Sigmoid colon (tissue), 7 donors: ENCODE data around the gene CLCC1. TPM values are rescaled to one million over a fixed set of nuclear protein-coding genes. Genes with fewer than 3 reads are reported as not detected.
A peak's percentile ranks its signal among the peaks of the same experiment; 100 is the strongest.

Experiments used
- DNase-seq: peaks from one replicate; pipeline ENCODE4 v3.0.0-alpha.2; 2019
- H3K27ac ChIP-seq, 4 donors: fragments of 200-600 bp; sonication (generic); one replicate each; pipeline ENCODE4 v1.5.1; 2016 to 2019; ENCODE audit warnings: mild to moderate bottlenecking in 1 of 4
- H3K27me3 ChIP-seq, 3 donors: fragments of 200-600 bp; sonication (generic); one replicate each; pipeline ENCODE4 v1.5.1; 2019; ENCODE audit warnings: mild to moderate bottlenecking in 1 of 3
- H3K36me3 ChIP-seq, 4 donors: fragments of 200-600 bp; sonication (generic); one replicate each; pipeline ENCODE4 v1.5.1; 2016 to 2019
- H3K4me1 ChIP-seq, 4 donors: fragments of 200-600 bp; sonication (generic); one replicate each; pipeline ENCODE4 v1.5.1; 2017 to 2019
- H3K4me3 ChIP-seq, 4 donors: fragments of 200-600 bp; sonication (generic); one replicate each; pipeline ENCODE4 v1.5.1; 2017 to 2019; ENCODE audit warnings: mild to moderate bottlenecking in 2 of 4, moderate library complexity in 1 of 4
- H3K9me3 ChIP-seq, 4 donors: fragments of 200-600 bp in 3 of 4; sonication (generic) in 3 of 4; one replicate each; pipeline versions ENCODE4 v1.5.1 to v1.6.1; 2013 to 2019
- EP300 ChIP-seq, 4 donors: sonication (generic); formaldehyde crosslinking; IDR thresholded peaks; one replicate each; pipeline ENCODE4 v1.6.1; 2017; ENCODE audit warnings: antibody characterized with exemption in 4 of 4
- POLR2A ChIP-seq, 2 donors: fragments of 450-650 bp; IDR thresholded peaks; one replicate each; pipeline ENCODE4 v1.6.1; 2016; ENCODE audit warnings: antibody characterized with exemption in 2 of 2, mild to moderate bottlenecking in 2 of 2, moderate library complexity in 2 of 2
- POLR2AphosphoS5 ChIP-seq, 4 donors: sonication (generic); formaldehyde crosslinking; IDR thresholded peaks; one replicate each; pipeline ENCODE4 v1.6.1; 2017; ENCODE audit warnings: antibody characterized with exemption in 4 of 4
- WGBS, 2 donors: extraction: QIAGEN DNeasy Blood & Tissue Kit; methylation state at CpG; one replicate each; pipeline ENCODE4 v1.1.7; 2013; 5-methylcytosine and 5-hydroxymethylcytosine counted together
- intact Hi-C: fragments of 100-400 bp; cut with DNase I; formaldehyde crosslinking; loops from one replicate; pipeline ENCODE4 v1.15.1; 2023
- polyA plus RNA-seq, 3 donors: library from polyadenylated mRNA; stranded (reverse); fragments of 200-250 nt; gene quantifications; one replicate each; pipeline ENCODE4 v1.2.3, GENCODE V29; 2013
- total RNA-seq, 4 donors: library from RNA; depleted of rRNA; stranded (reverse); fragments of >200 nt; gene quantifications; one replicate each; pipeline ENCODE4 v1.1.0, GENCODE V29; 2016
- TF ChIP-seq, protein P1 (sequence below), 4 experiments: fragments of 450-650 bp in 3 of 4; fragments of 200-600 bp in 1 of 4; IDR thresholded peaks; one replicate each; pipeline ENCODE4 v1.5.1; 2016 to 2019; ENCODE audit warnings: antibody characterized with exemption in 4 of 4, mild to moderate bottlenecking in 3 of 4, moderate library complexity in 2 of 4
- donor health status: healthy with polysubstance abuse.
- donor health status: Bipolar disorder and iron deficiency.
- donor health status: healthy.

CLCC1 gene
- total and polyA plus RNA-seq, 7 donors: 2.3 to 24.3 (median 19.1) TPM

DNA sequence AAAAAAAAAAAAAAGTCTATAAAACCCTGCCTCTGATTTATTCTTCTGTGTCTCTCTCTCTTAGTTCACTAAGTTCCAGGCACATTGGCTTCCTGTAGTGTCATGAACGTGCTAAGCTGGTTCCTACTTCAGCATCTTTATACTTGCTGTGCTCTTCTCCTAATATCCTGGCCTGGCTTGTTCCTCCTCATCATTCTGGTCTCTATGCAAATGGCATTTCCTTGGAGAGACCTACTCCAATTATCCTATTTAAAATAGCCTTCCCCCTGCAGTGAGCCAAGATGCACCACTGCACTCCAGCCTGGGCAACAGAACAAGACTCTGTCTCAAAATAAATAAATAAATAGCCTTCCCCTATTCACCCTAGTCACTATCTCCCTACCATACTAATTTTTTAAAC lies 9.7 kb upstream of the CLCC1 start:
- peaks cover 0 to 64% (median 6%) of the 10 kb centered on the region in 4 donors for H3K36me3 ChIP-seq
- intact Hi-C loops: no loop called here

DNA sequence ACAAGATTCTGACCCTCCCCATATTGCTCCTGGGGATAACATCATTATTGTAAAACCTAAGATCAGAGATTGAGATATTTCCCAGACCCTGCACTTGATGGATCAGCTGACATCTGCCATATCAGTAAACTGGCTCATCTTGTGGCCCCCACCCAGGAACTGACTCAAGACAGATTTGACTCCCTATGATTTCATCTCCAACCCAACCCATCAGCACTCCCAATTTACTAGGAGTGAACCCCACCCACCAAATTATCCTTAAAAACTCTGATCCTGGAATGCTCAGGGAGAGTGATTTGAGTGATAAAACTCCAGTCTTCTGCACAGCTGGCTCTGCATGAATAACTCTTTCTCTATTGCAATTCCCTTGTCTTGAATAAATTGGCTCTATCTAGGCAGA lies 6.1 kb upstream of the CLCC1 start:
- TF ChIP-seq POLR2A (IDR thresholded peaks at IDR 0.05) (no peak), EP300 (IDR thresholded peaks at IDR 0.05) (no peak), POLR2AphosphoS5 (IDR thresholded peaks at IDR 0.05) (no peak)
- TF ChIP-seq, protein P1, sequence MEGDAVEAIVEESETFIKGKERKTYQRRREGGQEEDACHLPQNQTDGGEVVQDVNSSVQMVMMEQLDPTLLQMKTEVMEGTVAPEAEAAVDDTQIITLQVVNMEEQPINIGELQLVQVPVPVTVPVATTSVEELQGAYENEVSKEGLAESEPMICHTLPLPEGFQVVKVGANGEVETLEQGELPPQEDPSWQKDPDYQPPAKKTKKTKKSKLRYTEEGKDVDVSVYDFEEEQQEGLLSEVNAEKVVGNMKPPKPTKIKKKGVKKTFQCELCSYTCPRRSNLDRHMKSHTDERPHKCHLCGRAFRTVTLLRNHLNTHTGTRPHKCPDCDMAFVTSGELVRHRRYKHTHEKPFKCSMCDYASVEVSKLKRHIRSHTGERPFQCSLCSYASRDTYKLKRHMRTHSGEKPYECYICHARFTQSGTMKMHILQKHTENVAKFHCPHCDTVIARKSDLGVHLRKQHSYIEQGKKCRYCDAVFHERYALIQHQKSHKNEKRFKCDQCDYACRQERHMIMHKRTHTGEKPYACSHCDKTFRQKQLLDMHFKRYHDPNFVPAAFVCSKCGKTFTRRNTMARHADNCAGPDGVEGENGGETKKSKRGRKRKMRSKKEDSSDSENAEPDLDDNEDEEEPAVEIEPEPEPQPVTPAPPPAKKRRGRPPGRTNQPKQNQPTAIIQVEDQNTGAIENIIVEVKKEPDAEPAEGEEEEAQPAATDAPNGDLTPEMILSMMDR (IDR thresholded peaks at IDR 0.05): no peak

More for the DNA sequence above, 9.7 kb upstream of the CLCC1 start:
- no peak for DNase-seq
- 95 to 97% methylated on average over 1 of the region's 1 CpG for WGBS, 2 donors
- no peaks in the 10 kb centered on the region for H3K9me3 ChIP-seq
- H3K4me3 ChIP-seq: no peak overlapping the region
- H3K4me1 ChIP-seq: no peaks in the 10 kb centered on the region
- no peaks in the 10 kb centered on the region for H3K27me3 ChIP-seq
- no peak overlapping the region for H3K27ac ChIP-seq
- no peak for TF ChIP-seq POLR2AphosphoS5 (IDR thresholded peaks at IDR 0.05)

DNA sequence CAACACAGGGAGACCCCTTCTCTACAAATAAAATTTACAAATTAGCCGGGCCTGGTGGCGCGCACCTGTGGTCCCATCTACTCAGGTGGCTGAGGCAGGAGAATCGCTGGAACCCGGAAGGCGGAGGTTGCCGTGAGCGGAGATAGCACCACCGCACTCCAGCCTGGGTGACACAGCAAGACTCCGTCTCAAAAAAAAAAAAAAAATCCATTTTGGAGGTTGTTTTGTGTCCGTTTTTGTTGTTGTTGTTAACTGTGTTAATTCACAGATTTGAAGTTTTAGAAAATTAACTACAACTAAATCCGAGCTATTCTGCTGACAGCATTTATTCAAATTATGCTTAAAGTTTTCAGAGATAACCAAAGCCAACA lies 618 bp downstream of the CLCC1 start:
- TF ChIP-seq EP300 (IDR thresholded peaks at IDR 0.05): no peak
- no peak for TF ChIP-seq POLR2A (IDR thresholded peaks at IDR 0.05)
- no peak for TF ChIP-seq POLR2AphosphoS5 (IDR thresholded peaks at IDR 0.05)
- TF ChIP-seq, protein P1 (IDR thresholded peaks at IDR 0.05): no peak
- Histone ChIP-seq H3K36me3 (peaks cover 0 to 8% (median 0%) of the 10 kb centered on the region in 4 donors), H3K4me1 (peaks cover 0 to 28% (median 19%) of the 10 kb centered on the region in 4 donors), H3K27me3 (no peaks in the 10 kb centered on the region), H3K9me3 (no peaks in the 10 kb centered on the region), H3K27ac (peak overlapping the region; percentile 92 to 98 (median 98)), H3K4me3 (peak overlapping the region; percentile 57 to 86 (median 74))
- intact Hi-C loops: loop anchor here (5.0 kb wide), 3 partner anchors 80 to 135 kb away; partner anchors contain the start of genes TMEM167B and WDR47
- 5 to 9% methylated on average over 12 of the region's 12 CpGs for WGBS, 2 donors
- DNase-seq: peak; percentile 70

More for the DNA sequence above, 6.1 kb upstream of the CLCC1 start:
- Histone ChIP-seq H3K4me3 (no peak overlapping the region), H3K27me3 (no peaks in the 10 kb centered on the region), H3K27ac (no peak overlapping the region), H3K9me3 (no peaks in the 10 kb centered on the region), H3K36me3 (peaks cover 0 to 41% (median 6%) of the 10 kb centered on the region in 4 donors), H3K4me1 (no peaks in the 10 kb centered on the region)
- no peak for DNase-seq
- intact Hi-C loops: no loop called here

DNA sequence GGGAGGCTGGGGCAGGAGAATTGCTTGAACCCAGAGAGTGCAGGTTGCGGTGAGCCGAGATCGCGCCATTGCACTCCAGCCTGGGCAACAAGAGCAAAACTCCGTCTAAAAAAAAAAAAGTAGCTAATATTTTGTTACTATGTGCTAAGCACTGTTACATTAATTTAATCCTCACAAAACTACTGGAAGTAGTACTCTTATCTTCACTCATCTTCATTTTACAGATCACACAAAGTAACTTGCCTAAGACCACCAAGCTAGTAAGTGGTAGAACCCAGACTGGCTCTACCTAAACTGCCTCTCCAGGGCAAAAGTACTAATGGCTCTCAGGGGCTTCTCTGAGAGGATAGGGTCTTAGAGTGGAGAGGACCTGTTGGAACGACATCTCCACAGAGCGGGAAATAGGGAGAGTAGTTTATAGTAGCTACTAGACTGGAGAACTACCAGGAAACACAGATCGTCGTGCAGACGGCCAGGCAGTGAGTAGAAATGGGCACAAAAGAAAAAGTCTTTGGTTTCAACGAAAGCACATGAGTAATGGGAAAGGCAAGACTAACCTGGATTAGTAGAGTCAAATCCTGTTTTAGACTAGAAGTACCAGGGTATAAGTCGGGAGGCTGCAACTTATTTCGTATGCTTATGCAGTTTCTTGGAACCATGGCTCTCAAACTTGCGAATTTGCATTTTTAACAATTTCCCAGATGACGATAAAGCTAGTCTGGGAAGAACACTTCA lies 1.4 kb downstream of the CLCC1 start:
- no peaks in the 10 kb centered on the region for H3K27me3 ChIP-seq
- no peak for DNase-seq
- H3K4me3 ChIP-seq: peak overlapping the region; percentile 57 to 86 (median 74)
- TF ChIP-seq, protein P1 (IDR thresholded peaks at IDR 0.05): no peak
- H3K27ac ChIP-seq: peak overlapping the region; percentile 92 to 98 (median 98)
- WGBS, 2 donors: 49 to 87% methylated on average over 15 of the region's 15 CpGs
- peaks cover 0 to 8% (median 0%) of the 10 kb centered on the region in 4 donors for H3K36me3 ChIP-seq
- intact Hi-C loops: loop anchor here (5.0 kb wide), 3 partner anchors 80 to 135 kb away; partner anchors contain the start of genes TMEM167B and WDR47
- H3K4me1 ChIP-seq: peaks cover 0 to 33% (median 20%) of the 10 kb centered on the region in 4 donors
- no peaks in the 10 kb centered on the region for H3K9me3 ChIP-seq

DNA sequence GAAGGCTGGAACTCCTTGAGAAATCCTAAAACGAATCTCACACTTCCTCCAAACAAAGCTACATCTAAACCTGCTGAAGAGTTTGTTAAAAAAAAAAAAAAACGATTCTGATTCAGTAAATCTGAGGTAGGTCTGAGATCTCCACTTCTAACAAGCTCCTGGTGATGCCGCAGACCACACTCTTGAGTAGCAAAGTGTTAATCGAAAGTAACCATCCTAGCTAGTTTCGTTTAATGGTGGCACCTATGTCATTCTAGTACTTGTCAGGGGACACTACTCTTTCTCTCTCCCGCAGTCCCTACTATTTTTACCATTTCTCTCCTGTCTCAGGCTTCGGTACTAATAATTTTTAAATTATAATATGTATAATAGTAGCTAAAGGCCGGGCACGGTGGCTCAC lies 2.1 kb downstream of the CLCC1 start:
- Histone ChIP-seq H3K27ac (no peak overlapping the region), H3K4me1 (peaks cover 0 to 35% (median 20%) of the 10 kb centered on the region in 4 donors), H3K4me3 (no peak overlapping the region), H3K9me3 (no peaks in the 10 kb centered on the region), H3K36me3 (peaks cover 0 to 8% (median 0%) of the 10 kb centered on the region in 4 donors), H3K27me3 (no peaks in the 10 kb centered on the region)
- WGBS, 2 donors: 85 to 89% methylated on average over 9 of the region's 9 CpGs
- TF ChIP-seq POLR2AphosphoS5 (IDR thresholded peaks at IDR 0.05) (no peak), POLR2A (IDR thresholded peaks at IDR 0.05) (no peak), EP300 (IDR thresholded peaks at IDR 0.05) (no peak)
- TF ChIP-seq, protein P1 (IDR thresholded peaks at IDR 0.05): no peak
- intact Hi-C loops: loop anchor here (5.0 kb wide), 3 partner anchors 81 to 134 kb away; partner anchors contain the start of genes TMEM167B and WDR47
- no peak for DNase-seq
